ENCODE results near the gene TAS1R3.

The TAS1R3 gene

DNA sequence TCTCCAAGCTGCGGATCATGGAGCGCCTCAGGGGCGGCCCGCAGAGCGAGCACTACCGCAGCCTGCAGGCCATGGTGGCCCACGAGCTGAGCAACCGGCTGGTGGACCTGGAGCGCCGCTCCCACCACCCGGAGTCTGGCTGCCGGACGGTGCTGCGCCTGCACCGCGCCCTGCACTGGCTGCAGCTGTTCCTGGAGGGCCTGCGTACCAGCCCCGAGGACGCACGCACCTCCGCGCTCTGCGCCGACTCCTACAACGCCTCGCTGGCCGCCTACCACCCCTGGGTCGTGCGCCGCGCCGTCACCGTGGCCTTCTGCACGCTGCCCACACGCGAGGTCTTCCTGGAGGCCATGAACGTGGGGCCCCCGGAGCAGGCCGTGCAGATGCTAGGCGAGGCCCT is 3.8 kb upstream of the TAS1R3 start:
- TF ChIP-seq, protein P1, sequence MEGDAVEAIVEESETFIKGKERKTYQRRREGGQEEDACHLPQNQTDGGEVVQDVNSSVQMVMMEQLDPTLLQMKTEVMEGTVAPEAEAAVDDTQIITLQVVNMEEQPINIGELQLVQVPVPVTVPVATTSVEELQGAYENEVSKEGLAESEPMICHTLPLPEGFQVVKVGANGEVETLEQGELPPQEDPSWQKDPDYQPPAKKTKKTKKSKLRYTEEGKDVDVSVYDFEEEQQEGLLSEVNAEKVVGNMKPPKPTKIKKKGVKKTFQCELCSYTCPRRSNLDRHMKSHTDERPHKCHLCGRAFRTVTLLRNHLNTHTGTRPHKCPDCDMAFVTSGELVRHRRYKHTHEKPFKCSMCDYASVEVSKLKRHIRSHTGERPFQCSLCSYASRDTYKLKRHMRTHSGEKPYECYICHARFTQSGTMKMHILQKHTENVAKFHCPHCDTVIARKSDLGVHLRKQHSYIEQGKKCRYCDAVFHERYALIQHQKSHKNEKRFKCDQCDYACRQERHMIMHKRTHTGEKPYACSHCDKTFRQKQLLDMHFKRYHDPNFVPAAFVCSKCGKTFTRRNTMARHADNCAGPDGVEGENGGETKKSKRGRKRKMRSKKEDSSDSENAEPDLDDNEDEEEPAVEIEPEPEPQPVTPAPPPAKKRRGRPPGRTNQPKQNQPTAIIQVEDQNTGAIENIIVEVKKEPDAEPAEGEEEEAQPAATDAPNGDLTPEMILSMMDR (IDR thresholded peaks at IDR 0.05; ENCODE audit: low read depth, low read length, missing control alignments) = no peak
- H3K4me3 ChIP-seq (ENCODE audit: low read depth, low read length) = no peak overlapping the region
- DNase-seq (ENCODE audit: low read depth) = no peak
- in situ Hi-C loops (cut with HindIII; ENCODE audit: low sequenced_read_pairs) = no loop called here

DNA sequence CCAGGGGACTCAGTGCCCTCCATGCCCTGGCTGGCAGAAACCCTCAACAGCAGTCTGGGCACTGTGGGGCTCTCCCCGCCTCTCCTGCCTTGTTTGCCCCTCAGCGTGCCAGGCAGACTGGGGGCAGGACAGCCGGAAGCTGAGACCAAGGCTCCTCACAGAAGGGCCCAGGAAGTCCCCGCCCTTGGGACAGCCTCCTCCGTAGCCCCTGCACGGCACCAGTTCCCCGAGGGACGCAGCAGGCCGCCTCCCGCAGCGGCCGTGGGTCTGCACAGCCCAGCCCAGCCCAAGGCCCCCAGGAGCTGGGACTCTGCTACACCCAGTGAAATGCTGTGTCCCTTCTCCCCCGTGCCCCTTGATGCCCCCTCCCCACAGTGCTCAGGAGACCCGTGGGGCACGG is 2.8 kb upstream of the TAS1R3 start:
- TF ChIP-seq, protein P1 (IDR thresholded peaks at IDR 0.05; ENCODE audit: low read depth, low read length, missing control alignments) = no peak
- H3K4me3 ChIP-seq (ENCODE audit: low read depth, low read length) = no peak overlapping the region
- in situ Hi-C loops (cut with HindIII; ENCODE audit: low sequenced_read_pairs) = no loop called here
- no peak for DNase-seq (ENCODE audit: low read depth)

DNA sequence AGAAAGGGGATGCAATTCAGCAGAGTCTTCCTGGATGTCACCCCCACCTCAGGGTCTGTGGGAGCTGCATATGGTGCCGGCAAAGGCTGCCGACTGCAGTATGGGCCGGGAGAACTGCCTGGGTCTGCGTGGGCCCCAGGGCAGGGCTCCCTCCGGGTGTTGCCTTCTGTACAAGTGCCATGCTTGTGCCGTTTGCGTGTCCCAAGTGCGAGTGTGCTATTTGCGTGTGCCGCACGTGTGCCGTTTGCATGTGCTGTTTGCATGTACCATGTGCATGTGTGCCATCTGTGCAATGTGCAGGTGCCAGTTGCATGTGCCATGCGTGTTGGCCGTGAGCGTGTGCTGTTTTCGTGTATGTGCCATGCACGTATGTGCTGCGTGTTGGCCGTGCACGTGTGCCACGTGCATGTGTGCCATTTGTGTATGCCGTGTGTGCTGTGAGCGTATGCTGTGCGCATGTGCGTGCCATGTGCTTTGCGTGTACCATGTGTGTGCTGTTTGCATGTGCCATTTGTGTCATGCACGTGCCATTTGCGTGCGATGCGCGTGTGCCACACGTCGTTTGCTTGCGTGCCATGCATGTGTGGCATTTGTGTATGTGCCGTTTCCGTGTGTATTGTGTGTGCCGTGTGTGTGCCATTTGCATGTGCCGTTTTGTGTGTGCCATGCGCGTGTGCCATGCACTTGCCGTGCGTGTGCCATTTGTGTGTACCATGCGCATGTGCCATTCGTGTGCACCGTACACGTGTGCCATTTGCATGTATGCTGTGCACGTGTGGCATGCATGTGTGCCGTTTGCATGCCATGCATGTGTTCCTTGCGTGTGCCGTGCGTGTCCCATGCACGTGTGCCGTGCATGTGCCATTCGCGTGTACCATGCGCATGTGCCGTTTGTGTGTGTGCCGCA is 1.5 kb upstream of the TAS1R3 start:
- no peak for DNase-seq (ENCODE audit: low read depth)
- in situ Hi-C loops (cut with HindIII; ENCODE audit: low sequenced_read_pairs) = no loop called here
- TF ChIP-seq, protein P1 (IDR thresholded peaks at IDR 0.05; ENCODE audit: low read depth, low read length, missing control alignments) = no peak
- no peak overlapping the region for H3K4me3 ChIP-seq (ENCODE audit: low read depth, low read length)

DNA sequence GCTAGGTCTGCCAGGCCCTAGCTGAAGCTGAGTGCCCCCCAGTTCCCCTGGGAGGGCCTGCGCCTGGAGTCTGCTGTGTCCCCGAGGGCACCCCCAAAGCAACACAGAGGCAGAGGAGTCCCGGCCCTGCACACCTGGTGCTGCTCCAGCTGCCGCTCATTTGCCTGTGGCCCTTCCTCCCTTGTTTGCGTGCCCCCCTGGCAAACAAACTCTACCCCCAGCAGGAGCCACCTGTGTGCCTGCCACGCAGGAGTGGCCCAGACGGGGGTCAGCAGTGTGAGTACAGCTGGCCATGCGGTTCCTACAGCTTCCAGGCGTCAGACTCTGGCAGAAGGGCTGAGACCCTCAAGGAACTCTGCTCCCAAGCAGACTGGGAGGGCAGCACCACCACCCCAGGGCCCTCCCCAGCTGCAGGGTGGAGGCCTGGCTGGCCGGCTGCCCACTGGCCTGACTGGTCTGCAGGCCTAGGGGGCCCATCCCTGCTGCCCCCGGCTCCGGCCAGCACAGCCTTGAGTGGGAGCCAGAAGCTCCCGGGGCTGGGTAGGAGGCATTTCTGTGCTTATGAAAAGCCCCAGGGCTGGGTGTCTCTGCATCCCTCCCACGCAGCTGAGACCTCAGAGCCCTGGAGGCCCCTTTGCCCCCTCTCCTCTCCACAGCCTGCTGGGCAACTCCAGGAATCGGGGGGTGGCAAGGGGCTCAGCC is 563 bp upstream of the TAS1R3 start:
- in situ Hi-C loops (cut with HindIII; ENCODE audit: low sequenced_read_pairs) = no loop called here
- TF ChIP-seq, protein P1 (IDR thresholded peaks at IDR 0.05; ENCODE audit: low read depth, low read length, missing control alignments) = no peak

DNA sequence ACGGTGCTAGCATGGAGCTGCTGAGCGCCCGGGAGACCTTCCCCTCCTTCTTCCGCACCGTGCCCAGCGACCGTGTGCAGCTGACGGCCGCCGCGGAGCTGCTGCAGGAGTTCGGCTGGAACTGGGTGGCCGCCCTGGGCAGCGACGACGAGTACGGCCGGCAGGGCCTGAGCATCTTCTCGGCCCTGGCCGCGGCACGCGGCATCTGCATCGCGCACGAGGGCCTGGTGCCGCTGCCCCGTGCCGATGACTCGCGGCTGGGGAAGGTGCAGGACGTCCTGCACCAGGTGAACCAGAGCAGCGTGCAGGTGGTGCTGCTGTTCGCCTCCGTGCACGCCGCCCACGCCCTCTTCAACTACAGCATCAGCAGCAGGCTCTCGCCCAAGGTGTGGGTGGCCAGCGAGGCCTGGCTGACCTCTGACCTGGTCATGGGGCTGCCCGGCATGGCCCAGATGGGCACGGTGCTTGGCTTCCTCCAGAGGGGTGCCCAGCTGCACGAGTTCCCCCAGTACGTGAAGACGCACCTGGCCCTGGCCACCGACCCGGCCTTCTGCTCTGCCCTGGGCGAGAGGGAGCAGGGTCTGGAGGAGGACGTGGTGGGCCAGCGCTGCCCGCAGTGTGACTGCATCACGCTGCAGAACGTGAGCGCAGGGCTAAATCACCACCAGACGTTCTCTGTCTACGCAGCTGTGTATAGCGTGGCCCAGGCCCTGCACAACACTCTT is 1.1 kb downstream of the TAS1R3 start:
- DNase-seq (ENCODE audit: low read depth) = no peak
- TF ChIP-seq, protein P1 (IDR thresholded peaks at IDR 0.05; ENCODE audit: low read depth, low read length, missing control alignments) = no peak
- no peak overlapping the region for H3K4me3 ChIP-seq (ENCODE audit: low read depth, low read length)

More for the DNA sequence above, 563 bp upstream of the TAS1R3 start:
- H3K4me3 ChIP-seq (ENCODE audit: low read depth, low read length) = no peak overlapping the region
- no peak for DNase-seq (ENCODE audit: low read depth)

DNA sequence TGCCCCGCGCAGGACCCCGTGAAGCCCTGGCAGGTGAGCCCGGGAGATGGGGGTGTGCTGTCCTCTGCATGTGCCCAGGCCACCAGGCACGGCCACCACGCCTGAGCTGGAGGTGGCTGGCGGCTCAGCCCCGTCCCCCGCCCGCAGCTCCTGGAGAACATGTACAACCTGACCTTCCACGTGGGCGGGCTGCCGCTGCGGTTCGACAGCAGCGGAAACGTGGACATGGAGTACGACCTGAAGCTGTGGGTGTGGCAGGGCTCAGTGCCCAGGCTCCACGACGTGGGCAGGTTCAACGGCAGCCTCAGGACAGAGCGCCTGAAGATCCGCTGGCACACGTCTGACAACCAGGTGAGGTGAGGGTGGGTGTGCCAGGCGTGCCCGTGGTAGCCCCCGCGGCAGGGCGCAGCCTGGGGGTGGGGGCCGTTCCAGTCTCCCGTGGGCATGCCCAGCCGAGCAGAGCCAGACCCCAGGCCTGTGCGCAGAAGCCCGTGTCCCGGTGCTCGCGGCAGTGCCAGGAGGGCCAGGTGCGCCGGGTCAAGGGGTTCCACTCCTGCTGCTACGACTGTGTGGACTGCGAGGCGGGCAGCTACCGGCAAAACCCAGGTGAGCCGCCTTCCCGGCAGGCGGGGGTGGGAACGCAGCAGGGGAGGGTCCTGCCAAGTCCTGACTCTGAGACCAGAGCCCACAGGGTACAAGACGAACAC is 1.8 kb downstream of the TAS1R3 start:
- TF ChIP-seq, protein P1 (IDR thresholded peaks at IDR 0.05; ENCODE audit: low read depth, low read length, missing control alignments) = no peak
- no peak overlapping the region for H3K4me3 ChIP-seq (ENCODE audit: low read depth, low read length)
- in situ Hi-C loops (cut with HindIII; ENCODE audit: low sequenced_read_pairs) = no loop called here
- no peak for DNase-seq (ENCODE audit: low read depth)

More for the DNA sequence above, 1.1 kb downstream of the TAS1R3 start:
- in situ Hi-C loops (cut with HindIII; ENCODE audit: low sequenced_read_pairs) = no loop called here
